Liver (tissue), 9 donors: ENCODE data around the gene MICAL3. TPM values are rescaled to one million over a fixed set of nuclear protein-coding genes. Genes with fewer than 3 reads are reported as not detected.
A peak's percentile ranks its signal among the peaks of the same experiment; 100 is the strongest.

Experiments used
- DNase-seq: peaks from one replicate; pipeline ENCODE4 v3.0.0-alpha.2; 2017; ENCODE audit warnings: low spot score
- H3K27ac ChIP-seq, 2 donors: one replicate each; pipeline ENCODE4 v1.7.0; 2013; ENCODE audit warnings: inconsistent platforms in 2 of 2, low read length in 2 of 2, control low read depth in 1 of 2, low read depth in 1 of 2, mild to moderate bottlenecking in 1 of 2
- H3K27me3 ChIP-seq, 4 donors: one replicate each; pipeline versions ENCODE4 v1.6.1 to v1.7.0; 2013; ENCODE audit warnings: low read length in 3 of 4, inconsistent platforms in 1 of 4, mild to moderate bottlenecking in 1 of 4, moderate library complexity in 1 of 4; ENCODE audit not compliant: control insufficient read depth in 4 of 4, insufficient read depth in 4 of 4
- H3K36me3 ChIP-seq, 4 donors: one replicate each; pipeline versions ENCODE4 v1.6.1 to v1.7.0; 2013; ENCODE audit warnings: low read length in 3 of 4, mild to moderate bottlenecking in 3 of 4, low read depth in 1 of 4, moderate library complexity in 1 of 4; ENCODE audit not compliant: control insufficient read depth in 4 of 4, insufficient read depth in 3 of 4
- H3K4me1 ChIP-seq, 4 donors: one replicate each; pipeline versions ENCODE4 v1.6.1 to v1.7.0; 2013; ENCODE audit warnings: low read length in 3 of 4, mild to moderate bottlenecking in 3 of 4, moderate library complexity in 1 of 4; ENCODE audit not compliant: control insufficient read depth in 4 of 4, insufficient read depth in 4 of 4
- H3K4me3 ChIP-seq, 3 donors: one replicate each; pipeline versions ENCODE4 v1.6.1 to v1.7.0; 2013; ENCODE audit warnings: low read length in 3 of 3, control low read depth in 1 of 3, low read depth in 1 of 3, mild to moderate bottlenecking in 1 of 3
- H3K9ac ChIP-seq, 2 donors: one replicate each; pipeline ENCODE4 v1.7.0; 2013; ENCODE audit warnings: low read length in 2 of 2, mild to moderate bottlenecking in 2 of 2, moderate library complexity in 2 of 2, control low read depth in 1 of 2, low read depth in 1 of 2
- H3K9me3 ChIP-seq, 4 donors: one replicate each; pipeline versions ENCODE4 v1.6.1 to v1.7.0; 2013; ENCODE audit warnings: low read length in 3 of 4; ENCODE audit not compliant: control insufficient read depth in 4 of 4
- FOXA1 ChIP-seq: IDR thresholded peaks from 2 replicates; pipeline ENCODE4 v1.6.1; 2016; ENCODE audit warnings: antibody characterized with exemption
- FOXA2 ChIP-seq: IDR thresholded peaks from 2 replicates; pipeline ENCODE4 v1.6.1; 2016; ENCODE audit warnings: antibody characterized with exemption
- GABPA ChIP-seq, 2 donors: IDR thresholded peaks in 1 of 2; conservative IDR thresholded peaks in 1 of 2; 2 replicates each; pipeline ENCODE4 v1.6.1; 2016; ENCODE audit warnings: antibody characterized with exemption in 2 of 2, mild to moderate bottlenecking in 1 of 2, moderate library complexity in 1 of 2
- HNF4A ChIP-seq, 2 donors: conservative IDR thresholded peaks; 2 replicates each; pipeline ENCODE4 v1.6.1; 2016; ENCODE audit warnings: antibody characterized with exemption in 2 of 2, mild to moderate bottlenecking in 2 of 2
- HNF4G ChIP-seq: IDR thresholded peaks from 2 replicates; pipeline ENCODE4 v1.6.1; 2016; ENCODE audit warnings: antibody characterized with exemption
- JUND ChIP-seq, 2 donors: IDR thresholded peaks; 2 replicates each; pipeline ENCODE4 v1.6.1; 2016; ENCODE audit warnings: antibody characterized with exemption in 2 of 2
- NR2F2 ChIP-seq: IDR thresholded peaks from 2 replicates; pipeline ENCODE4 v1.6.1; 2016; ENCODE audit warnings: antibody characterized with exemption
- RAD21 ChIP-seq, 2 donors: IDR thresholded peaks; 2 replicates each; pipeline ENCODE4 v1.6.1; 2016; ENCODE audit warnings: antibody characterized with exemption in 2 of 2, mild to moderate bottlenecking in 2 of 2
- RXRA ChIP-seq, 2 donors: IDR thresholded peaks; 2 replicates each; pipeline ENCODE4 v1.6.1; 2017 to 2018; ENCODE audit warnings: antibody characterized with exemption in 2 of 2, mild to moderate bottlenecking in 1 of 2
- SP1 ChIP-seq: IDR thresholded peaks from 2 replicates; pipeline ENCODE4 v1.6.1; 2018; ENCODE audit warnings: antibody characterized with exemption, mild to moderate bottlenecking
- TAF1 ChIP-seq: conservative IDR thresholded peaks from 2 replicates; pipeline ENCODE4 v1.6.1; 2016; ENCODE audit warnings: antibody characterized with exemption, mild to moderate bottlenecking
- YY1 ChIP-seq: IDR thresholded peaks from 2 replicates; pipeline ENCODE4 v1.6.1; 2016; ENCODE audit warnings: antibody characterized with exemption, mild to moderate bottlenecking
- WGBS: extraction: QIAGEN DNeasy Blood & Tissue Kit; methylation state at CpG from one replicate; pipeline ENCODE4 v1.1.7; 2013; 5-methylcytosine and 5-hydroxymethylcytosine counted together
- polyA plus RNA-seq, 2 donors: library from polyadenylated mRNA; stranded (reverse) in 1 of 2; unstranded in 1 of 2; fragments of 200-250 nt in 1 of 2; fragments of >200 nt in 1 of 2; fragmentation: Nextera tagmentation in 1 of 2; extraction: Ambion mirVana in 1 of 2; gene quantifications; one replicate each; pipeline versions ENCODE4 v1.2.1 to v1.2.3, GENCODE V29; 2013 to 2015
- total RNA-seq, 2 donors: library from RNA; depleted of rRNA; stranded (reverse); fragments of >200 nt; gene quantifications; one replicate each; pipeline ENCODE4 v1.2.3, GENCODE V29; 2014
- TF ChIP-seq, protein P1 (sequence below): fragments of 150-350 bp; IDR thresholded peaks from 2 replicates; pipeline ENCODE4 v1.5.1; 2017; ENCODE audit warnings: improper control_type of control experiment, low read depth, low read length; ENCODE audit not compliant: missing input control
- TF ChIP-seq, protein P2 (sequence below): IDR thresholded peaks from 2 replicates; pipeline ENCODE4 v1.6.1; 2016; ENCODE audit warnings: antibody characterized with exemption, mild to moderate bottlenecking
- TF ChIP-seq, protein P3 (sequence below): IDR thresholded peaks from 2 replicates; pipeline ENCODE4 v1.6.1; 2016; ENCODE audit warnings: antibody characterized with exemption
- TF ChIP-seq, protein P4 (sequence below): IDR thresholded peaks from 2 replicates; pipeline ENCODE4 v1.6.1; 2016; ENCODE audit warnings: antibody characterized with exemption
- TF ChIP-seq, protein P5 (sequence below): IDR thresholded peaks from 2 replicates; pipeline ENCODE4 v1.6.1; 2016; ENCODE audit warnings: antibody characterized with exemption
- donor health status: healthy.
- donor health status: healthy.
- donor health status: healthy.
- donor health status: healthy.
- donor health status: healthy.

MICAL3 gene
- total and polyA plus RNA-seq, 4 donors: 6.4 to 38.4 (median 23.4) TPM

DNA sequence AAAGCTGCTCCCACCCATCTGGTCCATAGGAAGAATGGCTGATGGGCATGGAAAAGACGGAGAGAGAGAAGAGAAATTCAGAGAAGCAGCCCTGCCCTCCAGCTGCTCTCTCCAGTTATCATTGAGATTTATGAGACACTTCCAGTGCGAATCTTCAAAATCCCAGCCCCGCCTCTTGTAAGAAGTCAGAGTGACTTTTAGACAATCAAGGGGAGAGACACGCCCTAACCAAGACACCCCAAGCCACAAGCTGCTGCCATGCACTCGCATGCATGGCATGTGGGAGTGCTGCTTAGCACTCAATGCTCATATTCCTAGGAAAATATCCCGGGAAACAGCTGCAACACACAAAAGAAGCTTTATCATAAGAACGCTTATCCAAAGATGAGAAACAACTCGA, 139.5 kb downstream of the MICAL3 start:
- Histone ChIP-seq H3K9ac (no peak overlapping the region), H3K27ac (peak overlapping the region; percentile 25 to 57), H3K4me3 (no peak overlapping the region), H3K36me3 (peaks cover 6 to 30% (median 21%) of the 10 kb centered on the region in 4 donors), H3K27me3 (no peaks in the 10 kb centered on the region), H3K9me3 (no peaks in the 10 kb centered on the region), H3K4me1 (peaks cover 0 to 25% (median 18%) of the 10 kb centered on the region in 4 donors)
- TF ChIP-seq JUND (IDR thresholded peaks at IDR 0.05): no peak
- TF ChIP-seq RXRA (IDR thresholded peaks at IDR 0.05): no peak
- TF ChIP-seq HNF4G: no peak
- TF ChIP-seq, protein P1, sequence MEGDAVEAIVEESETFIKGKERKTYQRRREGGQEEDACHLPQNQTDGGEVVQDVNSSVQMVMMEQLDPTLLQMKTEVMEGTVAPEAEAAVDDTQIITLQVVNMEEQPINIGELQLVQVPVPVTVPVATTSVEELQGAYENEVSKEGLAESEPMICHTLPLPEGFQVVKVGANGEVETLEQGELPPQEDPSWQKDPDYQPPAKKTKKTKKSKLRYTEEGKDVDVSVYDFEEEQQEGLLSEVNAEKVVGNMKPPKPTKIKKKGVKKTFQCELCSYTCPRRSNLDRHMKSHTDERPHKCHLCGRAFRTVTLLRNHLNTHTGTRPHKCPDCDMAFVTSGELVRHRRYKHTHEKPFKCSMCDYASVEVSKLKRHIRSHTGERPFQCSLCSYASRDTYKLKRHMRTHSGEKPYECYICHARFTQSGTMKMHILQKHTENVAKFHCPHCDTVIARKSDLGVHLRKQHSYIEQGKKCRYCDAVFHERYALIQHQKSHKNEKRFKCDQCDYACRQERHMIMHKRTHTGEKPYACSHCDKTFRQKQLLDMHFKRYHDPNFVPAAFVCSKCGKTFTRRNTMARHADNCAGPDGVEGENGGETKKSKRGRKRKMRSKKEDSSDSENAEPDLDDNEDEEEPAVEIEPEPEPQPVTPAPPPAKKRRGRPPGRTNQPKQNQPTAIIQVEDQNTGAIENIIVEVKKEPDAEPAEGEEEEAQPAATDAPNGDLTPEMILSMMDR: no peak
- no peak for TF ChIP-seq HNF4A (conservative IDR thresholded peaks at IDR 0.05)
- TF ChIP-seq GABPA (IDR thresholded peaks at IDR 0.05 in 1 of 2, conservative IDR thresholded peaks at IDR 0.05 in 1 of 2): no peak
- TF ChIP-seq TAF1: no peak
- TF ChIP-seq, protein P2, sequence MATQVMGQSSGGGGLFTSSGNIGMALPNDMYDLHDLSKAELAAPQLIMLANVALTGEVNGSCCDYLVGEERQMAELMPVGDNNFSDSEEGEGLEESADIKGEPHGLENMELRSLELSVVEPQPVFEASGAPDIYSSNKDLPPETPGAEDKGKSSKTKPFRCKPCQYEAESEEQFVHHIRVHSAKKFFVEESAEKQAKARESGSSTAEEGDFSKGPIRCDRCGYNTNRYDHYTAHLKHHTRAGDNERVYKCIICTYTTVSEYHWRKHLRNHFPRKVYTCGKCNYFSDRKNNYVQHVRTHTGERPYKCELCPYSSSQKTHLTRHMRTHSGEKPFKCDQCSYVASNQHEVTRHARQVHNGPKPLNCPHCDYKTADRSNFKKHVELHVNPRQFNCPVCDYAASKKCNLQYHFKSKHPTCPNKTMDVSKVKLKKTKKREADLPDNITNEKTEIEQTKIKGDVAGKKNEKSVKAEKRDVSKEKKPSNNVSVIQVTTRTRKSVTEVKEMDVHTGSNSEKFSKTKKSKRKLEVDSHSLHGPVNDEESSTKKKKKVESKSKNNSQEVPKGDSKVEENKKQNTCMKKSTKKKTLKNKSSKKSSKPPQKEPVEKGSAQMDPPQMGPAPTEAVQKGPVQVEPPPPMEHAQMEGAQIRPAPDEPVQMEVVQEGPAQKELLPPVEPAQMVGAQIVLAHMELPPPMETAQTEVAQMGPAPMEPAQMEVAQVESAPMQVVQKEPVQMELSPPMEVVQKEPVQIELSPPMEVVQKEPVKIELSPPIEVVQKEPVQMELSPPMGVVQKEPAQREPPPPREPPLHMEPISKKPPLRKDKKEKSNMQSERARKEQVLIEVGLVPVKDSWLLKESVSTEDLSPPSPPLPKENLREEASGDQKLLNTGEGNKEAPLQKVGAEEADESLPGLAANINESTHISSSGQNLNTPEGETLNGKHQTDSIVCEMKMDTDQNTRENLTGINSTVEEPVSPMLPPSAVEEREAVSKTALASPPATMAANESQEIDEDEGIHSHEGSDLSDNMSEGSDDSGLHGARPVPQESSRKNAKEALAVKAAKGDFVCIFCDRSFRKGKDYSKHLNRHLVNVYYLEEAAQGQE: no peak
- TF ChIP-seq, protein P3, sequence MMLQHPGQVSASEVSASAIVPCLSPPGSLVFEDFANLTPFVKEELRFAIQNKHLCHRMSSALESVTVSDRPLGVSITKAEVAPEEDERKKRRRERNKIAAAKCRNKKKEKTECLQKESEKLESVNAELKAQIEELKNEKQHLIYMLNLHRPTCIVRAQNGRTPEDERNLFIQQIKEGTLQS: no peak
- no peak for TF ChIP-seq NR2F2
- no peak for TF ChIP-seq SP1
- no peak for TF ChIP-seq FOXA1
- TF ChIP-seq, protein P4, sequence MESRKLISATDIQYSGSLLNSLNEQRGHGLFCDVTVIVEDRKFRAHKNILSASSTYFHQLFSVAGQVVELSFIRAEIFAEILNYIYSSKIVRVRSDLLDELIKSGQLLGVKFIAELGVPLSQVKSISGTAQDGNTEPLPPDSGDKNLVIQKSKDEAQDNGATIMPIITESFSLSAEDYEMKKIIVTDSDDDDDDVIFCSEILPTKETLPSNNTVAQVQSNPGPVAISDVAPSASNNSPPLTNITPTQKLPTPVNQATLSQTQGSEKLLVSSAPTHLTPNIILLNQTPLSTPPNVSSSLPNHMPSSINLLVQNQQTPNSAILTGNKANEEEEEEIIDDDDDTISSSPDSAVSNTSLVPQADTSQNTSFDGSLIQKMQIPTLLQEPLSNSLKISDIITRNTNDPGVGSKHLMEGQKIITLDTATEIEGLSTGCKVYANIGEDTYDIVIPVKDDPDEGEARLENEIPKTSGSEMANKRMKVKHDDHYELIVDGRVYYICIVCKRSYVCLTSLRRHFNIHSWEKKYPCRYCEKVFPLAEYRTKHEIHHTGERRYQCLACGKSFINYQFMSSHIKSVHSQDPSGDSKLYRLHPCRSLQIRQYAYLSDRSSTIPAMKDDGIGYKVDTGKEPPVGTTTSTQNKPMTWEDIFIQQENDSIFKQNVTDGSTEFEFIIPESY: no peak
- no peak for TF ChIP-seq YY1
- no peak for TF ChIP-seq FOXA2
- TF ChIP-seq, protein P5, sequence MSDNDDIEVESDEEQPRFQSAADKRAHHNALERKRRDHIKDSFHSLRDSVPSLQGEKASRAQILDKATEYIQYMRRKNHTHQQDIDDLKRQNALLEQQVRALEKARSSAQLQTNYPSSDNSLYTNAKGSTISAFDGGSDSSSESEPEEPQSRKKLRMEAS: no peak
- TF ChIP-seq RAD21 (IDR thresholded peaks at IDR 0.05): no peak
- no peak for DNase-seq
- WGBS: 95% methylated on average over 8 of the region's 8 CpGs
